Uterus (tissue), 4 donors: Measurements from ENCODE around the gene GNPTAB. TPM values are rescaled to one million over a fixed set of nuclear protein-coding genes. Genes with fewer than 3 reads are reported as not detected.

Experiments
- DNase-seq, 2 donors: peaks; one replicate each; pipeline ENCODE4 v3.0.0-alpha.2; 2019 to 2020
- H3K27ac ChIP-seq, 2 donors: fragments of 200-600 bp; sonication (generic); 1 replicate in 1 of 2; 2 replicates in 1 of 2; pipeline ENCODE4 v1.5.1; 2016 to 2018
- H3K27me3 ChIP-seq, 2 donors: fragments of 200-600 bp; sonication (generic); one replicate each; pipeline ENCODE4 v1.5.1; 2018 to 2019; ENCODE audit warnings: control low read depth in 1 of 2
- H3K36me3 ChIP-seq, 2 donors: fragments of 200-600 bp; sonication (generic); one replicate each; pipeline ENCODE4 v1.5.1; 2019; ENCODE audit warnings: control low read depth in 1 of 2
- H3K4me1 ChIP-seq, 2 donors: fragments of 200-600 bp; sonication (generic); one replicate each; pipeline ENCODE4 v1.5.1; 2018 to 2019; ENCODE audit warnings: control low read depth in 1 of 2
- H3K4me3 ChIP-seq, 2 donors: fragments of 200-600 bp; sonication (generic); 1 replicate in 1 of 2; 2 replicates in 1 of 2; pipeline ENCODE4 v1.5.1; 2018 to 2019; ENCODE audit warnings: mild to moderate bottlenecking in 1 of 2
- H3K9me3 ChIP-seq, 2 donors: fragments of 200-600 bp; sonication (generic); one replicate each; pipeline ENCODE4 v1.5.1; 2019; ENCODE audit warnings: control low read depth in 1 of 2
- POLR2A ChIP-seq, 2 donors: fragments of 450-650 bp; IDR thresholded peaks; one replicate each; pipeline ENCODE4 v1.6.1; 2016; ENCODE audit warnings: antibody characterized with exemption in 2 of 2, mild to moderate bottlenecking in 1 of 2, moderate library complexity in 1 of 2
- intact Hi-C: fragments of 100-400 bp; cut with DNase I; formaldehyde crosslinking; loops from one replicate; pipeline ENCODE4 v1.15.1; 2023; ENCODE audit warnings: low total_unique reads
- total RNA-seq, 4 donors: library from RNA; depleted of rRNA in 3 of 4; stranded (reverse); fragments of >200 nt in 3 of 4; gene quantifications; one replicate each; pipeline versions ENCODE4 v1.1.0 to v1.2.4, GENCODE V29; 2014 to 2023
- TF ChIP-seq, protein P1 (sequence below), 4 experiments: fragments of 200-600 bp in 2 of 4; fragments of 450-650 bp in 2 of 4; sonication (generic) in 2 of 4; IDR thresholded peaks; one replicate each; pipeline ENCODE4 v1.5.1; 2016 to 2019; ENCODE audit warnings: antibody characterized with exemption in 4 of 4, mild to moderate bottlenecking in 2 of 4, moderate library complexity in 1 of 4
- donor health status: DM: yes; HTN: yes; CAD: no.

GNPTAB gene
- total RNA-seq, 4 donors from 2014 or later: 3.8 to 38.7 (median 26.1) TPM

- H3K4me1 ChIP-seq: no peaks in the 10 kb centered on the region
- DNase-seq: no peak
- H3K27ac ChIP-seq: no peak overlapping the region
- no peak overlapping the region for H3K4me3 ChIP-seq
- H3K27me3 ChIP-seq: no peaks in the 10 kb centered on the region
- TF ChIP-seq POLR2A (IDR thresholded peaks at IDR 0.05): no peak
- TF ChIP-seq, protein P1, sequence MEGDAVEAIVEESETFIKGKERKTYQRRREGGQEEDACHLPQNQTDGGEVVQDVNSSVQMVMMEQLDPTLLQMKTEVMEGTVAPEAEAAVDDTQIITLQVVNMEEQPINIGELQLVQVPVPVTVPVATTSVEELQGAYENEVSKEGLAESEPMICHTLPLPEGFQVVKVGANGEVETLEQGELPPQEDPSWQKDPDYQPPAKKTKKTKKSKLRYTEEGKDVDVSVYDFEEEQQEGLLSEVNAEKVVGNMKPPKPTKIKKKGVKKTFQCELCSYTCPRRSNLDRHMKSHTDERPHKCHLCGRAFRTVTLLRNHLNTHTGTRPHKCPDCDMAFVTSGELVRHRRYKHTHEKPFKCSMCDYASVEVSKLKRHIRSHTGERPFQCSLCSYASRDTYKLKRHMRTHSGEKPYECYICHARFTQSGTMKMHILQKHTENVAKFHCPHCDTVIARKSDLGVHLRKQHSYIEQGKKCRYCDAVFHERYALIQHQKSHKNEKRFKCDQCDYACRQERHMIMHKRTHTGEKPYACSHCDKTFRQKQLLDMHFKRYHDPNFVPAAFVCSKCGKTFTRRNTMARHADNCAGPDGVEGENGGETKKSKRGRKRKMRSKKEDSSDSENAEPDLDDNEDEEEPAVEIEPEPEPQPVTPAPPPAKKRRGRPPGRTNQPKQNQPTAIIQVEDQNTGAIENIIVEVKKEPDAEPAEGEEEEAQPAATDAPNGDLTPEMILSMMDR (IDR thresholded peaks at IDR 0.05): no peak
- no peaks in the 10 kb centered on the region for H3K9me3 ChIP-seq
- H3K36me3 ChIP-seq: no peaks in the 10 kb centered on the region
- intact Hi-C loops: no loop called here
These were observed 53.3 kb downstream of the GNPTAB start for GRCh38 chr12:101777485-101777884.

GRCh38 chr12:101775816-101776215 lies 54.9 kb downstream of the GNPTAB start:
- H3K27me3 ChIP-seq: no peaks in the 10 kb centered on the region
- intact Hi-C loops: no loop called here
- no peak overlapping the region for H3K27ac ChIP-seq
- DNase-seq: no peak
- H3K4me1 ChIP-seq: no peaks in the 10 kb centered on the region
- no peaks in the 10 kb centered on the region for H3K36me3 ChIP-seq
- H3K4me3 ChIP-seq: no peak overlapping the region
- TF ChIP-seq POLR2A (IDR thresholded peaks at IDR 0.05): no peak
- TF ChIP-seq, protein P1 (IDR thresholded peaks at IDR 0.05): no peak
- no peaks in the 10 kb centered on the region for H3K9me3 ChIP-seq

DNA sequence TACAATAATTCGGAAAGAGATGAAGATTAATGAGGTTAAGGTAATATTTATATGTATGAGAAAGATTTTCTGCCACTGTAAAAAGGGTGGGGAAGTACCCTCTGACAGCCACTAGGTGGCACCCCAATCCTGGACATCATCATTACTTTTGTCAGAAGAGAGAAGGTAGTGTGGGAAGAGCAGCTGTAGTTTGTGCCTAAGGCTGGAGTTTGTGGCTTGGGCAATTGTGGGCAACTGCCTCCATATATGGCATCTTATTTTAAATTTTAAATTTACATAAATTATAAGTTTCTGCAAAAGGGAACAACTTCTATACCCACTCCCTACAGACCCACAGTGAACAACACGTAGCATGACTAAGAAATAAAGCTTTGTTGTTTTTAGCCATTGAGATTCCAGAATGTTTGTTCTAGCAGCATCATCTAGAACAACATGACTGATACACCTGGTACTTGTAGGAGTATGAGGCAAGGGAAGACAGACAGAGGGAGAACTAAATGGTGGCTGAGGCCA lies 57.1 kb downstream of the GNPTAB start:
- TF ChIP-seq, protein P1 (IDR thresholded peaks at IDR 0.05): peak; percentile 84 to 92 (median 89)
- no peak for TF ChIP-seq POLR2A (IDR thresholded peaks at IDR 0.05)
- Histone ChIP-seq H3K4me3 (no peak overlapping the region), H3K36me3 (no peaks in the 10 kb centered on the region), H3K27ac (no peak overlapping the region), H3K27me3 (no peaks in the 10 kb centered on the region), H3K9me3 (no peaks in the 10 kb centered on the region), H3K4me1 (no peaks in the 10 kb centered on the region)
- peak; percentile 55 to 59 for DNase-seq
- intact Hi-C loops: no loop called here

- Histone ChIP-seq H3K27ac (no peak overlapping the region), H3K27me3 (no peaks in the 10 kb centered on the region), H3K4me3 (no peak overlapping the region), H3K9me3 (no peaks in the 10 kb centered on the region), H3K4me1 (no peaks in the 10 kb centered on the region), H3K36me3 (no peaks in the 10 kb centered on the region)
- intact Hi-C loops: no loop called here
- no peak for TF ChIP-seq POLR2A (IDR thresholded peaks at IDR 0.05)
- TF ChIP-seq, protein P1 (IDR thresholded peaks at IDR 0.05): no peak
- no peak for DNase-seq
These were observed 58.6 kb downstream of the GNPTAB start for GRCh38 chr12:101772012-101772775.

DNA sequence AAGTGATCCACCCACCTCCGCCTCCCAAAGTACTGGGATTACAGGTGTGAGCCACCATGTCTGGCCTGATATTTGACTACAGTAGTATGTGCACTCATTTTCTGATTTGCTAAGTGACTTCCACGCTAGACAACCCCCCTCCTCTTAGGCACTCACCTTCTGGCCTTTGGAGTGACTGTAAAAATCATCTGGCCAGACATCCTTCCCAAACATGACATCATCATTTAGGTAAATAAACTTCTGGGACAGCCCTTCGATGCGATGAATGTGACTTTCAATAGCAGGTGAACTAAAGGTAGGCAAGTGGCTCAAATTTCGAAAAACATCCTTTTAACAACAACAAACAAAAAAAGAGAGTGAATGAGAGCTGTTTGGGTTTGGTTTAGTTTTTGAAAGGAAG lies 60.9 kb downstream of the GNPTAB start:
- Histone ChIP-seq H3K4me3 (no peak overlapping the region), H3K27ac (no peak overlapping the region), H3K27me3 (no peaks in the 10 kb centered on the region), H3K9me3 (no peaks in the 10 kb centered on the region), H3K36me3 (no peaks in the 10 kb centered on the region), H3K4me1 (no peaks in the 10 kb centered on the region)
- DNase-seq: no peak
- intact Hi-C loops: no loop called here
- no peak for TF ChIP-seq POLR2A (IDR thresholded peaks at IDR 0.05)
- TF ChIP-seq, protein P1 (IDR thresholded peaks at IDR 0.05): no peak
